GM18505 (cell line): ENCODE measurements around the gene SH2B2.

Experiments
- ATAC-seq: cut with Tn5 transposase; IDR thresholded peaks from one replicate; pipeline ENCODE4 v1.9.1; 2021; ENCODE audit not compliant: unreplicated experiment
- POLR2A ChIP-seq: IDR thresholded peaks from 4 replicates; pipeline ENCODE4 v1.6.1; 2011; ENCODE audit warnings: borderline replicate concordance; ENCODE audit not compliant: insufficient read depth, insufficient read length; ENCODE audit errors: extremely low read depth

Gene SH2B2

DNA sequence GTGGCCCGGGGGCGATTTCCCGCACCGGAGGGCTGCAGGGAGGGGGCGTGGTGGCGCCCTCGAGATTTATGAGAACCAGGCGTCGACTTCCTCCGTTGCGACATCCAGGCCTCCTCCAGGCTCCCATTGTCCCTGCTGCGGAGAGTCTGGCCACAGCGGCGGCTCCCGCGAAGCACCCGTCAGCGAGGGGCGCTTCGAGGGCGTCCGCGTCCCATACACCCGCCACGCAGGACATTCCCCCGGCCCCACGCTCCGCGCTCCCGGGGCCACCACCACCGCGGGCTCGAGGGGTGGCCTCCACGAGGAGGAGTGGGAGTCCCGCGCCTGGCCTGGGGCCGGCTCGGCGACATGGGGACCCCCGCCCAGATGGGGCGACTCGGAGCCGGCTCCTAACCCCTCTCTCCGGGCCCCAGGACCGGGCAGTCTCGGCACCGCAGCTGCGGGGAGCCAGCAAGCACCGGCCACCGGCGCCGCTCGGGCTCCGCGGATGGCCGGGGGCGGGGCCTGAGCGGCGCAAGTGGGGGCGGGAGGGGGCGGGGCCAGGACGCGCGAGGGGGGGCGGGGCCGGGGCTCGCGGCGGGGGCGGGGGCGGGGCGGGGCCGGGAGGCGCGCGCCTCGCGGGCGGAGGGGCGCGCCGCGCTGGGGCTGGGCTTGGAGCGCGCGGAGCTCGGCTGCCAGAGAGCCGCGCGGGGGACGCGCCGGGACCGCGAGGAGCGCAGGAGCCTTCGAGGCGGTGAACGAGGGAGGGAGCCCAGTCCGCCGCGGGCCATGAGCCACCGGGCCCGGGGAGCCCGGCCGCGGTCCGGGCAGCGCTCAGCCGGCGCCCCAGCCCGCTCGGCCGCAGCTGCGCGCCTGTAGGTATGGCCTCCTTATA, at the start of gene SH2B2:
Gene SH2B2, plus strand, starts transcription at position 632 of the 874 bp plus-strand sequence. CDS start 13,683 bp downstream, outside the sequence.
- TF ChIP-seq POLR2A, result peak; percentile 67
- ATAC-seq, result no peak

- no peak for ATAC-seq
- TF ChIP-seq POLR2A, result no peak
Observed at GRCh38 chr7:102239206-102239820, 47.4 kb upstream of the SH2B2 start.

- ATAC-seq, result no peak
Observed at GRCh38 chr7:102241431-102241830, 45.2 kb upstream of the SH2B2 start.

GRCh38 chr7:102244601-102245000, 42.1 kb upstream of the SH2B2 start:
- no peak for TF ChIP-seq POLR2A
- ATAC-seq, result no peak

More at GRCh38 chr7:102241431-102241830, 45.2 kb upstream of the SH2B2 start:
- no peak for TF ChIP-seq POLR2A

- no peak for TF ChIP-seq POLR2A
Observed at GRCh38 chr7:102248081-102248455, 38.6 kb upstream of the SH2B2 start.

DNA sequence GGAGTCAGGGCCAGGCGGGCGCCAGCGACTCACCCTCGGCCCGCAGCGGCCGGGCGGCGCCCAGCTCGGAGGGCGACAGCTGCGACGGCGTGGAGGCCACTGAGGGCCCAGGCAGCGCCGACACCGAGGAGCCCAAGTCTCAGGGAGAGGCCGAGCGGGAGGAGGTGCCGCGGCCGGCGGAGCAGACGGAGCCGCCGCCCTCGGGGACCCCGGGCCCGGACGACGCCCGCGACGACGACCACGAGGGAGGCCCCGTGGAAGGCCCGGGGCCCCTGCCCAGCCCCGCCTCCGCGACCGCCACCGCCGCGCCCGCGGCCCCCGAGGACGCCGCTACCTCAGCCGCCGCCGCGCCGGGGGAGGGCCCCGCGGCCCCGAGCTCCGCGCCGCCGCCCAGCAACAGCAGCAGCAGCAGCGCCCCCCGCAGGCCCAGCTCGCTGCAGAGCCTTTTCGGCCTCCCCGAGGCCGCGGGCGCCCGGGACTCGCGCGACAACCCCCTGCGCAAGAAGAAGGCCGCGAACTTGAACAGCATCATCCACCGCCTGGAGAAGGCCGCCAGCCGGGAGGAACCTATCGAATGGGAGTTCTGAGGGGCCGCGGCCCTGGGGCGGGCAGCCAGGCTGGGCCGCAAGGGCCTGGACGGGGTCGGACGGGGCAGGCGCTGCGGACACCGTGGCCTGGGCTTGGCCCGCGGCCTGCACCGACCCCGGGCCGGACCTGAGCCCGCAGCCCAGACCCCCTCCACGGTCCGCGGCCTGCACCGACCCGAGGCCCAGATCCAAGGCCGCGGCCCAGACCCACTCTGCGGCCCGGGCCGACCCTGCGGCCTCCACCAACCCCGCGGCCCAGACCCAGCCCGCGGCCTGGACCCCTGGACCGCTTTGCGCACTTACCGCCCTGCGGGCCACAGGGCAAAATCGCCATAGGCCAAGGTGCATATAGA, 37.9 kb upstream of the SH2B2 start:
- ATAC-seq, result no peak
- no peak for TF ChIP-seq POLR2A

More at GRCh38 chr7:102248081-102248455, 38.6 kb upstream of the SH2B2 start:
- no peak for ATAC-seq

DNA sequence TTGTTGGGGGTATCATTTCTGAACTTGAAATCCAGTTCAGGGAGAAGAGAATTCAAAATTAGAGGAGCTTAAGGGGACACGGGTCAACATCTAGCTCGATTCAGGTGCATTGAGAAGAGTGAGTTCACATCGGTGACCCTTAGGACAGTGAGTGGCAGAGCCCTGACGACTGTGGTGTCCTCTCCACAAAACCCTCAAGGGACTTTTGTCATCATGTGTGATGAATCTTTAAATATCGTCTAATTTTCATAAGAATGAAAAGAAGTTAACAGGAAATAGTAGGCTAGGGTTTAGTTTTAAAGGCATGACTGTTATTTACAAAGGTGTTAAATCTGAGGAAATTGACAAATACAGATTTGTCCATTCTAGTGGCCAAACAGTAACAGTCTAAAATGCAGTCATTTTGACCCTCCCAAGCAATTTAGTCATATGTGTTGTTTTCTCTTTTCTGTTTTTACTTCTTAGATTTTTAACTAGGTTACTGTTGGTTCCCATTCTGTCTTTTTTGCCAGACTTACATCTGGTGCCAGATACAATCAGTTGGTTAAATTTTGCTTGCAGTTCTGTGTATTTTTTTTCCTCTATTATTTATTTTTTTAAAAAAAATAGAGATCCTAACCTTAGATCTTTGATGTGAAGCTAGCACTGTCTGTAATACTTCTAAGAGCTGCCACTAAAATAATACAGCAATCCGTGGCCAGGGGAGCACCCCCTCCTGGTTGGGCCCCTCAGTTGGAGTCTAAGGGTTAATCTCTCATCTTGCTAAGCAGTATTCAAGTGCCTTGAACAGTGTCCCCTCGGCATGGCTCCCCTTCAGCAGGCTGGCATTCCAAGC, 34.9 kb upstream of the SH2B2 start:
- ATAC-seq, result no peak
- TF ChIP-seq POLR2A, result no peak

DNA sequence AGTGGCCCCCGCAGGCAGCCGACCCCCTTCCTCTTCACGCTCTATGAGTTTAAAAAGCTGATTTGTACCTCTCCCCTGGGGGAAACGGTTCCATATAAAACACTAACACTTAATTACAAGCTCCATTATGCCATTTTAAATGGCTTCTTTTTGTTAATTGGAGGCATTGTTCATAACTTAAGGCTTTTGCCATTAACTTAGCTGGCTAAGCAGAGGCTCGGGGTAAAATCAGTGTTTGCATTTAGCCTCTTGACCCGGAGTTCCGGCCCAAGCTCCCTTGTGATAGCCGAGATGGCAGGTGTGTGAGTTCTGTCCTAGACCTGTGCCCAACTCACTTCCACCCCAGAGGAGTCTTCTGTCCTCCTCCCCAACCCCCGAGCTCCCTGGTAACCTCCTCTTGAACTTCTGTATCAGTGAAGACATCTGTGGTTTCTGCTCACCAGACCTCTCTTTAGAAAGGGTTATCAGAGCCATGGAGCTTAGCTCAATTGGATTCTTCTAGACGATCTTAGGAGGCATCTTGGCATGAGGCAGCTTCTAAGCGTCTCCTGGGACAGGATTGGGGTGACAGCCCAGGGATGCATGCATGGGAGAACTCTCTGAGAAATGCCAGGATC, 34.2 kb upstream of the SH2B2 start:
- no peak for ATAC-seq
- TF ChIP-seq POLR2A, result no peak

DNA sequence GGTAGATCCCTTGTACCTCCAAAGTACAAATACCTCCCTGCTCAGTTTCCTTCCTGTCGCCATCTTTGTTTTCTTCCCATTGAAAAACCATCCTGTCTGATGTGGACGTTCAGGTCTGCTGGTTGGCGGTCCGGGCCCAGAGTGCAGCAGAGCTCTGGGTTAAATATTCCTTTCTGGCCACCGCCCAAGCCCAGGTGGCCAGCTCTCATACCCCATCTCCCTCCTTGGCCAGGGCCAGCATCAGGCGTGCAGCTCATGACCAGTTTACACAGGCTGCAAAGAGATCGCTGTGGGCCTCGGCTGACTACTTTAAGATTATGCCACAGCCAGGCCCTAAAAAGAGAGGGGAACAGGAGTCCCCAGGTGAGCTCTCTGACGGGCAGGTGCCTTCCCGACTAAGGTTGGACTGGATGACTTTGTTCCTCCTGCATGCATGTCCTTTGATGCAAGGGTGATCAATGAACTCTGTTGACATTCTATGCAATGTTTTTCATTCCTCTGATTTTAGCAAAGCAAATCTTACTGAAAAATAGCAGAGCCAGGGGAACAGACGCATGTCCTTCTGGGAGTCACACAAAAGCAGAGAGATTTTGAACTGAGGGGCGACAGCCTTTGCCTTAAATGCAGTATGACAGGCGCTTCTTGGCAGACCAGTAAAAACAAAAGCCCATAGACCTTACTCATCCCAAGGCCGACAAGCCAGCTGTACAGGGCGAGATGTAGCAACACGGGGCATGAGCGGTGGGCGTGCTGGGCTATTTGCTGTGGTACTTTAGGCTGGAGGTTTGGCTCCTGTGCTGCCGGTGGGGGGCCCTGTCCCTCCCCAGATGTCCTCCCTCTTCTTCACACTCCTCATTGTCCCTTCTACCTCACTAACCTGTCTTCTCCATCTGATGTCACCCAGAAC, 33.3 kb upstream of the SH2B2 start:
- ATAC-seq, result no peak
- no peak for TF ChIP-seq POLR2A

GRCh38 chr7:102253973-102254370, 32.7 kb upstream of the SH2B2 start:
- no peak for ATAC-seq
- no peak for TF ChIP-seq POLR2A

DNA sequence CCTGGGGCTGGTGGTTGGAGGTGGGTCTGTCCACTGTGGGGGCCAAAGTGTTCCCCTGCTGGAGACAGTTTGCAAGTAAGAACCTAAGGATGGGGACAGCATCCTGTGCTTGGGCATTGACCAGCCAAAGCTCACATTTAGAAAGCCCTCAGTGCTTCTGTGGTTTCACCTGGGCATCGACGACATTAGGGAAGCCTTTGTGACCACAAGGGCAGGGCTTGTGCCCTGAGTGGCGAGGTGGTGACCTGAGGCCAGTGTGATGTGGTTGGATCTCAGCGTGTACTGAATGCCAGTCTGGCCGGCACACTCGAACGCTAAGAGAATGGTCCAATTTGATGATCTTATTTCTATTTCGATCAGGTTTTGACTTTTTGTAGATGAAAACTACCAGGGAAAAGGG, 32.1 kb upstream of the SH2B2 start:
- ATAC-seq, result no peak
- no peak for TF ChIP-seq POLR2A
